Activated T-helper 1 cell treated with anti-CD3 and anti-CD28 coated beads, Interleukin-2, amount 50 U/mL, for 16 hours (primary cell): ENCODE measurements around the gene THUMPD3.

Source experiments
- DNase-seq, 2 donors: peaks; one replicate each; pipeline ENCODE4 v3.0.0-alpha.2; 2020; ENCODE audit warnings: low read depth in 1 of 2, low spot score in 1 of 2

Gene THUMPD3

DNA sequence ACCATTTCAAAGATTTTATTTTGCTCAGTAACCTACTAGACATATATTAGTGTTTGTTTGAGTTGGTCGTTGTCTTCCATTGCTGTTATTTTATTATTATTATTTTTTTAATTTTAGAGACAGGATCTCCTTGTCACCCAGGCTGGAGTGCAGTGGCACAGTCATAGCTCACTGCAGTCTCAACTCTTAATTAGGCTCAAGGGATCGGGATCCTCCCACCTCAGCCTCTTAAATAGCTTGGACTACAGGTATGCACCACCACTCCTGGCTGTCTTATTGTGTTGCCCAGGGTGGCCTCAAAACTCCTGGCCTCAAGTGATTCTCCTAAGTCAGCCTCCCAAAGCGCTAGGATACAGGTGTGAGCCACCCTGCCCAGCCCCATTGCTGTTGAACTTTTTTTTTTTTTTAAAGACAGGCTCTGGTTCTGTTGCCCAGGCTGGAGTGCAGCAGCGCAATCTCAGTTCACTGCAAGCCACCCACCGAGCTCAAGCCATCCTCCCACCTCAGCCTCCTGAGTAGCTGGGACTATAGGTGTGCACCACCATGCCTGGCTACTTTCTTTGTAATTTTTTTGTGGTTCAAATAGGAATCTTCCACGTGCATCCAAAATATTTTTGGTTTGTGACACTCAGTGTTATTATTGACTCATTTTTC, 52.8 kb downstream of the THUMPD3 start:
- no peak for DNase-seq

DNA sequence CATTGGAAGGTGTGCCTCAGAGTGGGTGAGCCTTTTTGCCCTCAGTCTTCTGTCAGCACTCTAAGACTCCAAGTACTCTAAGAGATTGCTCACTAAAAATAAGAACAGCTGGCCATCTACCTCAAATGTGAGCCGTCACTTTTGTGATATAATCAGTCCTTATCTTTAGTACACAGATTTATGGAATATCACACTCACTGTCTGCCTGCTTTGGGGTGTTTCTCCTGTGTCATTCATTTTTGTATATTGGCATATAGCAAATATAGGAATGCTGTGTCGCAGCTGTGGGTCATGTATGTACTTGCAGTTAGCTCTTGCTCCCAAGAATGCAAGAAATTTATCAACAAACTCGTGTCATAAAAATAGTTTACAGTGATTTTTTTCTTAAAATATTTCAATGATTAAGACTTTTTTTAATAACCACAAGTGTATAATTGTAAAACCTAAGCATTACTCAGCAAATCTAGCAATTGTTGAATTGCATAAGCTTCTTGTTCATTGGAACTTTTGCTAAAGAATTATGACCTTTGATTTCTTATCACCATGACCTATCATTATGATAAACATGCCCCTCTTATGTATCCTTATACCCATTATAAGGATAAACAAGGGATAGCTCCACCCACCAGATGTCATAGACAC, 53.4 kb downstream of the THUMPD3 start:
- DNase-seq = no peak

DNA sequence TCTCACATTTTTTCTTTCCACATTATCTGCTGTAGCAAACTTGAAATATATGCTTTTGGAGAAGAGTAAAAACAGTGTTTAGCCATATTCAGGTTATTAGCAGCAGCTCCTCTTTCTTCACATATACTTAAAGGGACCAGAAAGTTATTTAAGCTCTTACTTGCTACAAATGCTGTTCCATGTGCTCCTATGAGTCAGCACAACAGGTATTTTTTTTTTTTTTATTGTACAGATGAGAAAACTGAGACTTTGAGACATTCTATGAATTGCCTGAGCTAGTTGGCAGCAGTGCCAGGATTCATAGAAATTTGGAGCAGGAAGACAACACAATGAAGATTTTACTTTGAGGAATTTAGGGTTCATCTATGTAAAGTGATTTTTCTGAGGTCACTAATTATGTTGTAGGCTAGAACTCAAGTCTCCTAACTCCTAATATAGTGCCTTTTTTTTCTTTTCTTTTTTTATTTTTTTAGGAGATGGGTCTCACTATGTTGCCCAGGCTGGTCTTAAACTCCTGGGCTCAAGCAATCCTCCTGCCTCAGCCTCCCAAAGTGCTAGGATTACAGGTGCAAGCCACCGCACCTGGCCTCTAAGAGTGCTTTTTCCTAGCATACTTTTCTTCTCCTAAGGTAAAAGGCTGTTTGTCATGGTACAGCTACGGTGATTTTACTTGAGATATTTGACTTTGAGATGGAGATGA, 58.1 kb downstream of the THUMPD3 start:
- DNase-seq = no peak

DNA sequence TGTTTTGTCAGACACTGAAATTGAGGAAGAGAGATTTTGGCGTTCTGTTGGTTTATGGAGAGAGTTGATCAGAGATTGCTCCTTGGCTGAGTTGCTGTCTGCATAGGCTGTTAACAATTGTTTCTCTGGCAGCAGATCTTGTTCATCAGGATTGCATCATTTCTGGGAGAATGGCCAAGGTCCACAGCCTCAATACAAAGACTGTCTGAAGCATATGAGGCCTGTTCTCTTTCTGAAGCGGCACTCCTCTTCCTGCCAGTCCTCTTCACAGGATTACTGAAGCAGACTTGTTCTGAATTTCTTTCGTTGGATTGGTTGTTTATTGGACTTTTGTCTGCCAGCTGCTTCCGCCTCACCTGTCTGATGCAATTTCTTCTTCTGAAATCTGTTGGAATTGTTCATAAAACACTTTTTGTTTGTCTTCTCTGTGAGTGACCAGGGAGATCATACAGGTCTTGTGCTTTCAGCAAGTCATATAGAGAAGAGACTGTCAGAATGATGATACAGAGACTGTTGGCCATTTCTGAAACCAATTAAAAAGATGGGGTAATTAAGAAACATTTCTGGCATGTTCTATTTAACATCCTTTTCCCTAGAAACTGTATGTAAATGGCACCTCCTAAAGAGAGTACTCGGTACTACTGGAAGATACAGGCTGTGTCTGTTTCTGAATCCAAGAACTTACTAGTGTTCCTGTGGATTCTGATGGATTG, 60.0 kb downstream of the THUMPD3 start:
- DNase-seq = no peak

DNA sequence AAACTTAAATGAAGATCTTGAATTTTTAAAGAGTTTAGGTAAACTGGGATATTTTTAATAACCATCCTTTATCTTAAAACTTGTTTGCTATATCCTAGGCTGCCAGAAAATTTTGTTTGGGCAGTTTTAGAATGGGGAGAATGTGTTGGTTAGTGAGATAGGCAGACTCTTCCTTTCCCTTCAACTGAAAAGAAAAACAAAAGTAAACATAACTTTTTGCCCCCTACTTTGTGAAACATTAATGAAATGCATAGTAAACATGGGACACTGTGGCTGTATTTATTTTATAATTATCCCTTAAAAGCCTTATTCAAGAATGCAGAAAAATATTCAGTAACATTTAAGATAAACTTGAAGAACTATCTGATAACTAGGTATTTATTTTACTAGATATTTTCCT, 65.6 kb downstream of the THUMPD3 start:
- DNase-seq = no peak

DNA sequence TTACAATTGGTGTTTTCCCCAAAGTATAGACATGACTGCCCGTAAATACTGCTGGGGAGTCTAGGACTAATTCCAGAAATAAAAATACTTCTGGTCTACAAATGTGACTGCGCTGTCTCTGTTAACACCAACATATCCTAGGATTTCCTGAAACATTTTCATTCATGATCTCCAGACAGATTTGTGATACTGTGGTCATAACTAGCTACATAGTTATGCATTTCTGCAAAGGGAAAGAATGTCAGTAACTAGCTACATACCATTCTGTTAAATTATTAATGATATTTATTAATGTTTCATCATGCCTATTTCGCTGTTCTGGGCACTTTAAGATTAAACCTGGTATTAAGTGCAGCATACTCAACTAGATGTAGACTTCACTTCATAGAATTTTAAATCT, 67.9 kb downstream of the THUMPD3 start:
- no peak for DNase-seq

DNA sequence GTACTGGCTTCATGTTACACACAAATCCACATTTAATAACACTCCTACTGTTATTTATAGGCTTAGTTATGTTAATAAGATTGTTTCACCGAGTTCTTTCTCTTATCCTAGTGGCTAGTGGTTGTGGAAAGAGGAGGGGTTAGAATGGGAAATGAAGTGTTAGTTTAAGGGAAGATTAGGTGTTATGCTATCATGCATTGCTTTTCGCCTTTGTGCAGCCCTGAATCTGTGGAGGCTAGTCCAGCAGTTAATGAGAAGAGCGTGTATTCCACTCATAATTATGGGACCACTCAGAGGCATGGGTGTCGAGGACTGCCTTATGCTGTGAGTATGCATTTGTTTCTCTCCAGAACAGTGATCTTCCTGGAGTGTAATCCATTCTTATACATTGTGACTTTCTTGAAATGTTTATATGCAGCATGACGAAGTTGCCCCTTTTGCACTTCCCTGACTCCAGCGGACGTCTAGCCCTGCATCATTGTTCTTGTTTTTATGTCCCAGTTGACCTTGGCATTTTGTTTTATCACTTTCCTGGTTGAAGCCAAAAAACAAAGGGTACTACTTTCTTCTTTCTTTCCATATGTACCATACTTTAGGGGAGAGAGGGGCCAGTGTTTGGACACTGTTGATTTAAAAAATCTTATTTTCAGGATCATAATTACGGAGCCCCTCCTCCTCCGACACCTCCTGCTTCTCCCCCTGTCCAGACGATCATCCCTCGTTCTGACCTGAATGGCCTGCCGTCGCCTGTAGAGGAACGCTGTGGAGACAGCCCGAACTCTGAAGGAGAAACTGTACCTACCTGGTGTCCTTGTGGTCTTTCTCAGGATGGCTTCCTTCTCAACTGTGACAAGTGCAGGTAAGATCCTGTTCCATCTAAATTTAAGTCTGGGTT, 71.0 kb downstream of the THUMPD3 start:
- no peak for DNase-seq

DNA sequence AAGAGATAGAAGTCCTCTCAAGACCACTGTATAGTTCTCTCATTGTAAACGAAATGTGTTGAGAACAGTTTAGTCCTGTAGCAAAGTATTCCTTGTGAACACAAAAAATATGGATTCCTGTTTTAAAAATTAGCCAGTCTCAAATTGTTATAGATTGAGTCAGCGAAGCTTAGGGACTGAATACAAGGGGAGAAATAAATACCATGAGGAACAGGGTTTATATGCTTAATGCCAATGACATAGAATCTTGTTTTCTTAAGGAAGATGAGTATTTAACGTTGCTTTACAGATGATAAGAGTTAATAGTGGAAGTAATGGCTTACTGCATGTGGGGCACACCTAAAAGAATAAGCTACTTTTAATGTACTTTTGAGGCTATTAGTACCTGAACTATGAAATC, 72.5 kb downstream of the THUMPD3 start:
- DNase-seq = no peak
